Astrocyte (in vitro differentiated cells and primary cell): ENCODE measurements around the gene SDF2. TPM values are rescaled to one million over a fixed set of nuclear protein-coding genes. Genes with fewer than 3 reads are reported as not detected.
"Not testable (repeated sequence)": the region's sequence is repeated elsewhere in the genome, so short reads cannot be mapped to it uniquely, and the experiment has no call there.

Source experiments
- DNase-seq: peaks from one replicate; pipeline ENCODE4 v3.0.0-alpha.2; 2010; ENCODE audit warnings: low read depth
- FAIRE-seq: peaks from 2 replicates; lab custom pipeline; 2011; peaks lifted over from hg19 to GRCh38; lab: Jason Lieb, UNC
- H2AFZ ChIP-seq: 2 replicates; pipeline ENCODE4 v1.6.0; 2012; ENCODE audit warnings: low read depth, low read length, inconsistent platforms
- H3K27ac ChIP-seq: 2 replicates; pipeline ENCODE4 v1.5.1; 2011; ENCODE audit warnings: low read depth, low read length, inconsistent platforms
- H3K27me3 ChIP-seq: 2 replicates; pipeline ENCODE4 v1.6.0; 2011; ENCODE audit warnings: low read length, inconsistent platforms; ENCODE audit not compliant: insufficient read depth
- H3K36me3 ChIP-seq: 2 replicates; pipeline ENCODE4 v1.5.1; 2011; ENCODE audit warnings: low read length, inconsistent platforms; ENCODE audit not compliant: insufficient read depth
- H3K4me1 ChIP-seq: 2 replicates; pipeline ENCODE4 v1.5.1; 2011; ENCODE audit warnings: low read length, inconsistent platforms; ENCODE audit not compliant: insufficient read depth
- H3K4me2 ChIP-seq: 2 replicates; pipeline ENCODE4 v1.6.0; 2012; ENCODE audit warnings: low read length, inconsistent platforms
- H3K4me3 ChIP-seq: 2 replicates; pipeline ENCODE4 v1.5.1; 2011; ENCODE audit warnings: low read depth, mild to moderate bottlenecking, low read length, inconsistent platforms; ENCODE audit not compliant: insufficient read depth
- H3K79me2 ChIP-seq: 2 replicates; pipeline ENCODE4 v1.6.0; 2012; ENCODE audit warnings: mild to moderate bottlenecking, low read length, inconsistent platforms; ENCODE audit not compliant: insufficient read depth
- H3K9ac ChIP-seq: 2 replicates; pipeline ENCODE4 v1.6.0; 2012; ENCODE audit warnings: mild to moderate bottlenecking, low read length, inconsistent platforms
- H3K9me3 ChIP-seq: 2 replicates; pipeline ENCODE4 v1.5.1; 2012; ENCODE audit warnings: low read depth, mild to moderate bottlenecking, low read length, inconsistent platforms; ENCODE audit not compliant: insufficient read depth
- H4K20me1 ChIP-seq: 2 replicates; pipeline ENCODE4 v1.6.0; 2012; ENCODE audit warnings: low read length, inconsistent platforms; ENCODE audit not compliant: insufficient read depth
- H3K27ac Mint-ChIP-seq: one replicate; pipeline ENCODE4 v1.8.0; 2021; ENCODE audit warnings: mild to moderate bottlenecking, mixed read lengths; ENCODE audit not compliant: unreplicated experiment
- H3K27me3 Mint-ChIP-seq: one replicate; pipeline ENCODE4 v1.8.0; 2021; ENCODE audit warnings: low read depth, mixed read lengths; ENCODE audit not compliant: unreplicated experiment
- H3K36me3 Mint-ChIP-seq: one replicate; pipeline ENCODE4 v1.8.0; 2021; ENCODE audit warnings: low read depth, mixed read lengths; ENCODE audit not compliant: unreplicated experiment
- H3K4me1 Mint-ChIP-seq: one replicate; pipeline ENCODE4 v1.8.0; 2021; ENCODE audit warnings: low read depth, mixed read lengths; ENCODE audit not compliant: unreplicated experiment
- H3K4me3 Mint-ChIP-seq: one replicate; pipeline ENCODE4 v1.8.0; 2021; ENCODE audit warnings: mild to moderate bottlenecking, moderate library complexity, mixed read lengths; ENCODE audit not compliant: unreplicated experiment
- H3K9me3 Mint-ChIP-seq: one replicate; pipeline ENCODE4 v1.8.0; 2021; ENCODE audit warnings: mild to moderate bottlenecking, mixed read lengths; ENCODE audit not compliant: unreplicated experiment
- CTCF ChIP-seq: IDR thresholded peaks from 2 replicates; pipeline ENCODE4 v1.5.1; 2011; ENCODE audit warnings: low read depth, mild to moderate bottlenecking, inconsistent platforms, low read length, moderate library complexity; ENCODE audit not compliant: insufficient read depth
- EZH2 ChIP-seq: IDR thresholded peaks from 2 replicates; pipeline ENCODE4 v1.6.1; 2012; ENCODE audit warnings: mild to moderate bottlenecking, low read length, inconsistent platforms; ENCODE audit not compliant: insufficient read depth
- total RNA-seq: library from RNA; stranded (reverse); gene quantifications from 2 replicates; pipeline ENCODE4 v1.2.1, GENCODE V29; 2021

Gene SDF2
- total RNA-seq, 1 donor from 2014 or later: 71.2 TPM

DNA sequence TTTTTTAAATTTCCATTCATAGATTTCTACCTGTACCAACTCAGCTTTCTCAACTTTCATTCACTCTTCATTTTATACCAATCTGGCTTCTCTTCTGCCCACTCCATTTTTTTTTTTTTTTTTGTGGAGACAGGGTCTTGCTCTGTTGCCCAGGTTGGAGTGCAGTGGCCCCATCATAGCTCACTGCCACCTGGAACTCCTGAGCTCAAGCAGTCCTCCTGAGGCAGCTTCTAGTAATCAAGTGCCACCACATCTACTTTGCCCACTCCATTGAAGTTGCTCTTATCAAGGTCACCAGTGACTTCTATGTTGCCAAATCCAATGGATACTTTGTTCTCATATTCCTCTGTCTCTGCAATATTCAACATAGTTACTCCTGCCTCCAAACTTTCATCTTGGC, 2.0 kb upstream of the SDF2 start:
- Mint-ChIP-seq H3K9me3 (no peaks in the 10 kb centered on the region), H3K36me3 (peaks cover 19% of the 10 kb centered on the region), H3K4me1 (peaks cover 31% of the 10 kb centered on the region), H3K4me3 (peak overlapping the region; percentile 100), H3K27me3 (no peaks in the 10 kb centered on the region), H3K27ac (peak overlapping the region; percentile 100)
- Histone ChIP-seq H2AFZ (no peak overlapping the region), H4K20me1 (peaks cover 63% of the 10 kb centered on the region), H3K27ac (no peak overlapping the region), H3K9me3 (no peaks in the 10 kb centered on the region), H3K36me3 (no peaks in the 10 kb centered on the region), H3K4me1 (peaks cover 11% of the 10 kb centered on the region), H3K9ac (peak overlapping the region; percentile 96), H3K79me2 (peaks cover 94% of the 10 kb centered on the region), H3K27me3 (no peaks in the 10 kb centered on the region), H3K4me3 (peak overlapping the region; percentile 87), H3K4me2 (peak overlapping the region; percentile 89)
- no peak for TF ChIP-seq EZH2
- no peak for TF ChIP-seq CTCF
- FAIRE-seq (no peak), DNase-seq (no peak)

DNA sequence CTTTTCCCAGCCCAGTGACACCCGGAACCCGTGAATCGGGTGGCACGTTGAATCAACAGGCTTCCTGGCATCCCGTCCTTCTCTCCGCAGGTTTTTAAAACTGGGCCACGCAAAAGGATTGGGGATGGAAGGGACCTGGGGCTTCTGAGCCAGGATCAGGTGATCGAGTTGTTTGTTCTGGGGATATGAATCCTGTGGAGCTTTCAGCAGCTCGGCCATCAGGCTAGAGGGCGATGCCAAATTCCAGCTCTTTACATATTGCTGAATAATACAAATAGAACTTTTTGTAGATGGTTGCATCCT, 772 bp upstream of the SDF2 start:
- H3K27ac Mint-ChIP-seq: peak overlapping the region; percentile 100
- H3K79me2 ChIP-seq: peaks cover 89% of the 10 kb centered on the region

DNA sequence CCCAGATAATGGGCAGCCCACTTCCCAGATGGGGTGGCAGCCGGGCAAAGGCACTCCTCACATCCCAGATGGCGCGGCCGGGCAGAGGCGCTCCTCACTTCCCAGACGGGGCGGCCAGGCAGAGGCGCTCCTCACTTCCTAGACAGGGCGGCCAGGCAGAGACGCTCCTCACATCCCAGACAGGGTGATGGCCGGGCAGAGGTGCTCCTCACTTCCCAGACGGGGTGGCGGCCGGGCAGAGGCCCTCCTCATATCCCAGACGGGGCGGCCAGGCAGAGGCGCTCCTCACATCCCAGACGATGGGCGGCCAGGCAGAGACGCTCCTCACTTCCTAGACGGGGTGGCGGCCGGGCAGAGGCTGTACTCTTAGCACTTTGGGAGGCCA, 2.2 kb downstream of the SDF2 start:
- not testable (repeated sequence) for H3K9ac ChIP-seq, H3K4me3 ChIP-seq, DNase-seq, H3K27me3 ChIP-seq, H3K27ac ChIP-seq, H3K9me3 ChIP-seq, FAIRE-seq, H3K27me3 Mint-ChIP-seq, H3K9me3 Mint-ChIP-seq, H3K4me3 Mint-ChIP-seq, H3K4me2 ChIP-seq, H2AFZ ChIP-seq
- H3K4me1 Mint-ChIP-seq: peaks cover 12% of the 10 kb centered on the region
- peak overlapping the region; percentile 18 for H3K27ac Mint-ChIP-seq
- Histone ChIP-seq H3K36me3 (peaks cover 14% of the 10 kb centered on the region), H3K79me2 (peaks cover 87% of the 10 kb centered on the region), H4K20me1 (peaks cover 44% of the 10 kb centered on the region), H3K4me1 (peaks cover 11% of the 10 kb centered on the region)
- H3K36me3 Mint-ChIP-seq: peaks cover 20% of the 10 kb centered on the region

More for the DNA sequence above, 772 bp upstream of the SDF2 start:
- H3K4me1 ChIP-seq: peaks cover 11% of the 10 kb centered on the region
- Mint-ChIP-seq H3K9me3 (no peaks in the 10 kb centered on the region), H3K4me1 (peaks cover 21% of the 10 kb centered on the region), H3K27me3 (no peaks in the 10 kb centered on the region), H3K4me3 (peak overlapping the region; percentile 100), H3K36me3 (peaks cover 25% of the 10 kb centered on the region)
- H3K9ac ChIP-seq: peak overlapping the region; percentile 96
- H3K4me3 ChIP-seq: peak overlapping the region; percentile 87
- peak overlapping the region; percentile 89 for H3K4me2 ChIP-seq
- H2AFZ ChIP-seq: peak overlapping the region; percentile 93
- TF ChIP-seq CTCF: no peak
- TF ChIP-seq EZH2: no peak
- peaks cover 56% of the 10 kb centered on the region for H4K20me1 ChIP-seq
- FAIRE-seq (no peak), DNase-seq (no peak)
- H3K27ac ChIP-seq: peak overlapping the region; percentile 97
- peaks cover 4% of the 10 kb centered on the region for H3K36me3 ChIP-seq
- H3K9me3 ChIP-seq: no peaks in the 10 kb centered on the region
- no peaks in the 10 kb centered on the region for H3K27me3 ChIP-seq

- not testable (repeated sequence) for FAIRE-seq, H3K9me3 ChIP-seq, H2AFZ ChIP-seq, H3K4me2 ChIP-seq, H3K4me3 Mint-ChIP-seq, H3K27me3 Mint-ChIP-seq, DNase-seq, H3K27ac Mint-ChIP-seq, H3K4me3 ChIP-seq, H3K27ac ChIP-seq, H3K27me3 ChIP-seq, H3K4me1 Mint-ChIP-seq, H3K9me3 Mint-ChIP-seq, H3K9ac ChIP-seq
- Histone ChIP-seq H3K36me3 (peaks cover 14% of the 10 kb centered on the region), H3K79me2 (peaks cover 85% of the 10 kb centered on the region), H4K20me1 (peaks cover 42% of the 10 kb centered on the region), H3K4me1 (peaks cover 11% of the 10 kb centered on the region)
- H3K36me3 Mint-ChIP-seq: peaks cover 20% of the 10 kb centered on the region
Observed at GRCh38 chr17:28658766-28659496, 2.8 kb downstream of the SDF2 start.
